Common myeloid progenitor, CD34-positive (primary cell): Measurements from ENCODE around the gene DTD1.
A peak's percentile ranks its signal among the peaks of the same experiment; 100 is the strongest.

Source experiments
- CTCF ChIA-PET: fragments of 350-600 bp; sonication (Branson Sonifier 250); formaldehyde crosslinking; loops from one replicate; lab custom pipeline; 2021; ENCODE audit warnings: antibody characterized with exemption; lab: Charles Lee
- POLR2A ChIA-PET: fragments of 350-600 bp; sonication (Branson Sonifier 250); formaldehyde crosslinking; loops from one replicate; lab custom pipeline; 2021; ENCODE audit warnings: antibody characterized with exemption; lab: Charles Lee
- DNase-seq, 3 donors: peaks; one replicate each; pipeline versions ENCODE4 v3.0.0 to v3.0.0-alpha.2; 2013
- H3K27ac ChIP-seq, 2 experiments: 1 replicate in 1 of 2; 2 replicates in 1 of 2; pipeline ENCODE4 v1.7.0; 2013; ENCODE audit warnings: inconsistent platforms in 2 of 2, low read length in 2 of 2, mild to moderate bottlenecking in 2 of 2, low read depth in 1 of 2, moderate library complexity in 1 of 2; ENCODE audit not compliant: severe bottlenecking in 2 of 2, insufficient read depth in 1 of 2, poor library complexity in 1 of 2
- H3K27me3 ChIP-seq, 5 experiments: replicated peaks in 2 of 5; 1 replicate in 3 of 5; 2 replicates in 2 of 5; pipeline versions ENCODE4 v1.6.1 to v1.7.0; 2013; ENCODE audit warnings: low read length in 4 of 5, mild to moderate bottlenecking in 2 of 5, moderate library complexity in 2 of 5, inconsistent platforms in 1 of 5; ENCODE audit not compliant: insufficient read depth in 5 of 5, control insufficient read depth in 4 of 5
- H3K36me3 ChIP-seq, 4 experiments: 1 replicate in 2 of 4; 2 replicates in 2 of 4; pipeline versions ENCODE4 v1.6.1 to v1.7.0; 2013; ENCODE audit warnings: low read length in 3 of 4, control low read depth in 1 of 4, mild to moderate bottlenecking in 1 of 4; ENCODE audit not compliant: control insufficient read depth in 4 of 4, insufficient read depth in 4 of 4
- H3K4me1 ChIP-seq, 4 experiments: 1 replicate in 3 of 4; 2 replicates in 1 of 4; pipeline versions ENCODE4 v1.6.1 to v1.7.1; 2013; ENCODE audit warnings: low read length in 3 of 4, mild to moderate bottlenecking in 3 of 4, control low read depth in 1 of 4, inconsistent platforms in 1 of 4, moderate library complexity in 1 of 4; ENCODE audit not compliant: control insufficient read depth in 4 of 4, insufficient read depth in 4 of 4; ENCODE audit errors: control extremely low read depth in 1 of 4
- H3K4me3 ChIP-seq, 7 experiments: 1 replicate in 4 of 7; 2 replicates in 3 of 7; pipeline versions ENCODE4 v1.5.1 to v1.7.0; 2013; ENCODE audit warnings: mild to moderate bottlenecking in 7 of 7, low read length in 6 of 7, moderate library complexity in 6 of 7, inconsistent platforms in 2 of 7, low read depth in 2 of 7, control low read depth in 1 of 7; ENCODE audit not compliant: insufficient read depth in 4 of 7, control insufficient read depth in 1 of 7; ENCODE audit errors: extremely low read depth in 1 of 7
- H3K9me3 ChIP-seq, 5 experiments: 1 replicate in 4 of 5; 2 replicates in 1 of 5; pipeline versions ENCODE4 v1.6.1 to v1.7.1; 2013; ENCODE audit warnings: low read length in 4 of 5, mild to moderate bottlenecking in 2 of 5, inconsistent platforms in 1 of 5, low read depth in 1 of 5, moderate library complexity in 1 of 5; ENCODE audit not compliant: control insufficient read depth in 4 of 5, insufficient read depth in 2 of 5; ENCODE audit errors: control extremely low read depth in 1 of 5
- WGBS: methylation state at CpG from one replicate; pipeline ENCODE4 v1.1.5; 2013; ENCODE audit not compliant: insufficient coverage; 5-methylcytosine and 5-hydroxymethylcytosine counted together

DTD1 gene

DNA sequence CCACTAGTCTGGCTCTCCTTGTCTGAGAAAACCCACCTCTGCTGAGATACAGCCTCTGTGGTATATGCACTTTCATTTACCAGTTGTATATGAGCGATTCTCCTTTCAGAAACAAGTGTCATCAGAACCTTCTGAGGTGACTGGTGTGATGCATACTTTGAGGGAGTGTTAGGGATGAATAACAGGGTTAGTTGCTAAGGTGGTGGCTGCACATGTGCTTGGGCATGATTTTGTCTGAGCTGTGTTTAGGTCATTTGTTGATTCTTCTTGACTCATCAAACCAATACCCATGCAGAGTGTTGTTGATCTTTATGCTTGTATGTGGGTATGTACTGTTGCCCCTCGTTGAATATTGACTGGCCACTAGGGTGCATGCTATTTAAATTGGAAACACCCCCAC lies 25.7 kb downstream of the DTD1 start:
- H3K4me3 ChIP-seq = no peak overlapping the region
- H3K4me1 ChIP-seq = no peaks in the 10 kb centered on the region
- no peak for DNase-seq
- H3K36me3 ChIP-seq = peaks cover 4 to 20% (median 15%) of the 10 kb centered on the region in 4 experiments
- ChIA-PET CTCF (no interaction called here), POLR2A (no interaction called here)
- H3K9me3 ChIP-seq = peaks cover 0 to 2% (median 0%) of the 10 kb centered on the region in 5 experiments
- WGBS = 100% methylated on average over 1 of the region's 2 CpGs
- H3K27me3 ChIP-seq = no peaks in the 10 kb centered on the region
- no peak overlapping the region for H3K27ac ChIP-seq

DNA sequence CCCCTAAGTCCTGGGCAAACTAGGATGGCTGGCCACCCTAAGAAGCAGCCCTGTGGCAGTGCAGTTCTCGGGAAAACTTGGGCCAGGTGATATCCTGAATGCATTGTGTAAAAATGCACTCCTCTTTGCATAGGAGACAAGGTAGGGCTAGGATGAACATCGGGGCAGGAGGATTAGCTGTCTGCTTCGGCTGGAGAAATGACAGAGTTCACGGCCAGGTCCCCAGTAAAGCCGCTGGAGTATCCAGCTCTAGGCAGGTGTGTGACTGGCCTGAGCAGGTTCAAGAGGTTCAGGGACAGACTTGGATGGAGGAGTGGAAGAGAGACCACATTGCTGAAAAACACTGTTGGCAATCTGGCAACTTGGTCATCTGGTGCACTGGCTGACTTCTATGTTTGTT lies 26.4 kb downstream of the DTD1 start:
- WGBS = 100% methylated on average over 4 of the region's 5 CpGs
- H3K27me3 ChIP-seq = no peaks in the 10 kb centered on the region
- H3K4me1 ChIP-seq = no peaks in the 10 kb centered on the region
- no peak overlapping the region for H3K4me3 ChIP-seq
- DNase-seq = no peak
- CTCF ChIA-PET = no interaction called here
- peaks cover 0 to 2% (median 0%) of the 10 kb centered on the region in 5 experiments for H3K9me3 ChIP-seq
- H3K27ac ChIP-seq = no peak overlapping the region
- POLR2A ChIA-PET = no interaction called here
- H3K36me3 ChIP-seq = peaks cover 4 to 20% (median 14%) of the 10 kb centered on the region in 4 experiments

DNA sequence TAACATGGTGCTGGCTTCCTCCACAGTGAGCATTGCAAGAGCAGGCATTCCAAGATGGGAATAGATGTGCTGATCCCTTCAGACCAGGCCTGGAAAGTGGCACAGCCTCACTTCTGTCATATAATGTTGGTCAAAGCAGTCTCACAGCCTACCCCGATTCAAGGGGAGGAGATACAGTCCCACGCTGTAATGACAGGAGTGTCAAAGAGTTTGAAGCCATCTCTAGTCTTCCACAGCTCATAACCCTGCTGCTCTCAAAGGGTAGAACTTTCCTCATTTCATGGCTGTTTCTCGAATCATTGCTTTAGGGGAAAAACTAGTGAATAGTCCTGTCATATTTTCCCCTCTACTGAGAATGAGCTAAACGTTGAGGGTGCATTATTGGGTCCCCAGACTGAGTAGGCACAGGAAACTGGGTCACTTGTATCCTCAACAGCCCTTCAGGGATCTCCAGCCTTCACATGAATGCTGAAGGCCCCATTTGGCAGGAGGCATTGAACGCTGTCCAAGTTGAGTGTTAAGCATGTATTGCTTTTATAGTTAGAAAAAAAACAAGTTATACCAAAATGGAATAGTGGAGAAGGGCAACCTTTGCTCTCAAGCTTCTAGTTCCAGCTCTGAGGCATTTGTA lies 27.3 kb downstream of the DTD1 start:
- POLR2A ChIA-PET = no interaction called here
- H3K27ac ChIP-seq = no peak overlapping the region
- H3K36me3 ChIP-seq = peaks cover 4 to 14% (median 11%) of the 10 kb centered on the region in 4 experiments
- H3K4me1 ChIP-seq = no peaks in the 10 kb centered on the region
- DNase-seq = no peak
- H3K27me3 ChIP-seq = no peaks in the 10 kb centered on the region
- CTCF ChIA-PET = no interaction called here
- H3K4me3 ChIP-seq = no peak overlapping the region
- peaks cover 0 to 2% (median 0%) of the 10 kb centered on the region in 5 experiments for H3K9me3 ChIP-seq
- 79% methylated on average over 5 of the region's 5 CpGs for WGBS

DNA sequence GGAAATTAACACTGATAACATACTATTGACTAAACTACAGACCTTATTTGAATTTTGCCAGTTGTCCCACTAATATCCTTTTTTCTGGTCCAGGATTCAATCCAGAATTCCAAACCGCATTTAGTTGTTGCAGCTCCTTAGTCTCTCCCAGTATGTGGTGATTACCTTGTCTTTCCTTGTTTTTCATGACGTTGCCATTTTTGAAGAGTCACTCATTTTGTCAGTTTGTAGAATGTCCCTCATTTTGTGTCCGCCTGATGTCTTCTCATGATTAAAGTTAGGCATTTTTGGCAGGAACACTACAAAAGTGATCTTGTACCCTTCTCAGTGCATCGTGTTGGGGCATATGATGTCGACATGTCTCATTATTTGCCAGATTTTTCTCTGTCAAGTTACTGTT lies 33.1 kb downstream of the DTD1 start:
- 100% methylated on average over 4 of the region's 5 CpGs for WGBS
- peaks cover 0 to 2% (median 0%) of the 10 kb centered on the region in 5 experiments for H3K9me3 ChIP-seq
- H3K27me3 ChIP-seq = no peaks in the 10 kb centered on the region
- H3K4me1 ChIP-seq = peaks cover 0 to 3% (median 0%) of the 10 kb centered on the region in 4 experiments
- H3K27ac ChIP-seq = no peak overlapping the region
- no peak for DNase-seq
- no peak overlapping the region for H3K4me3 ChIP-seq
- POLR2A ChIA-PET = interaction anchor here (0.6 kb wide), 1 partner anchor 23 kb away, joined by 3 read pairs; no protein-coding TSS in a partner anchor
- H3K36me3 ChIP-seq = peaks cover 4 to 8% (median 6%) of the 10 kb centered on the region in 4 experiments
- CTCF ChIA-PET = interaction anchor here (1.3 kb wide), 1 partner anchor 17 kb away, joined by 3 read pairs; no protein-coding TSS in a partner anchor

DNA sequence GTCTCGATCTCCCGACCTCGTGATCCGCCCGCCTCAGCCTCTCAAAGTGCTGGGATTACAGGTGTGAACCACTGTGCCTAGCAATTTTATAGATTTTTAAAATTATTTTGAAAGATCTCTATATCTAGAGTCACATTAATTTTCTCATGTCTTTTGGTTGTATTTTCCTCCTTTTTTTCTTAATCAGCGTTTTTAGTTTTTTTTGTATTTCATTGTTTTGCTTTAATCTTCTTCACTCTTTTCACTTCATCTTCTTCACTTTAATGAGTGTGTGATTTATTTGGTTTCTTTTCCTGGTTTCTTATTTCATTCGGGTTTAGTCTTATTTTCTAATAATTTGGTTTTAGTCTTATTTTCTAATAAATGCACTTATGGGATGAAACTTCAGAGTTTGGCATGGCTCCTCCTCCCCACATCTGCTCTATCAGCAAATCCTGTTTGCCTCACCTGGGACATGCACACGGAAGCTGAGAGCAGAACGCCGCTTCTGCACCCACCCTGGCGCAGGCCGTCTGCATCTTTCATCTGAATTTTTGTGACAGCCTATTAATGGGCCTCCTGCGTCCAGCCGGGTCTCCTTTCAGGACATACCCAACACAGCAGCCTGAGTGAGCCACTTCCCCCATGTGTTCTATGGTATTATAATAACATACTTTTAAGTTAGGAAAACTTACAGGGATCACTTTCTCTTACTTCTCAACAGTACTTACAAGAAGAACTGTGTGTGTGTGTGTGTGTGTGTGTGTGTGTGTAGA lies 35.5 kb downstream of the DTD1 start:
- no peaks in the 10 kb centered on the region for H3K27me3 ChIP-seq
- DNase-seq = no peak
- ChIA-PET CTCF (no interaction called here), POLR2A (no interaction called here)
- H3K4me1 ChIP-seq = peaks cover 0 to 3% (median 0%) of the 10 kb centered on the region in 4 experiments
- no peak overlapping the region for H3K4me3 ChIP-seq
- WGBS = 100% methylated on average over 3 of the region's 14 CpGs
- peaks cover 4 to 13% (median 9%) of the 10 kb centered on the region in 4 experiments for H3K36me3 ChIP-seq
- no peaks in the 10 kb centered on the region for H3K9me3 ChIP-seq
- no peak overlapping the region for H3K27ac ChIP-seq

DNA sequence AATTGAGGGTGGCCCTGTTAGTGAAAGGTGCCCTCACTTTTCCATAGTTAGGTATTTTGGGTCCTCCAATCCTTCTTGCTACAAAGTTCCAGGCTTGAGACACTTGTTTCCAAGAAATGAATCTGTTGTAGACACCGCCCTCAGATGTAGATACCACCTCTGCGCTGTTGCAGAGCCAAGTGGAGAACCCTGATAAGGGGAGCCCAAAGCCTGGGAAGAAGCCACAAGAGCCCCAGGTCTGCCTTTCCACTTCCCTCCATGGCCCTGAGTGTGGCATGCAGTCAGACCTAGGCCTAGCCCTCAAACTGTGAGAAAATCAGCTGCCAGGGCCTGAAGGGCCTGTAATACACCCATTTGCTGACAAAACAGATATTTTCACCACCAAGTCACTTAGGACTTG lies 37.1 kb downstream of the DTD1 start:
- Histone ChIP-seq H3K27ac (peak overlapping the region in 1 of 2 experiments; percentile 4), H3K36me3 (peaks cover 4 to 19% (median 9%) of the 10 kb centered on the region in 4 experiments), H3K4me1 (peaks cover 0 to 3% (median 0%) of the 10 kb centered on the region in 4 experiments), H3K9me3 (no peaks in the 10 kb centered on the region), H3K4me3 (no peak overlapping the region), H3K27me3 (no peaks in the 10 kb centered on the region)
- DNase-seq = peak in 2 of 3 donors; percentile 38 to 51
- WGBS = 14% methylated on average over 2 of the region's 2 CpGs
- ChIA-PET POLR2A (no interaction called here), CTCF (interaction anchor here (0.9 kb wide), 1 partner anchor 9 kb away, joined by 3 read pairs; no protein-coding TSS in a partner anchor)
